IPS DF 4.7 (cell line): ENCODE data around the gene CSH2.

ENCODE experiments used
- DNase-seq: peaks from one replicate; pipeline ENCODE4 v3.0.0-alpha.2; 2013; ENCODE audit warnings: low spot score; ENCODE audit errors: extremely low read depth

CSH2 gene

DNA sequence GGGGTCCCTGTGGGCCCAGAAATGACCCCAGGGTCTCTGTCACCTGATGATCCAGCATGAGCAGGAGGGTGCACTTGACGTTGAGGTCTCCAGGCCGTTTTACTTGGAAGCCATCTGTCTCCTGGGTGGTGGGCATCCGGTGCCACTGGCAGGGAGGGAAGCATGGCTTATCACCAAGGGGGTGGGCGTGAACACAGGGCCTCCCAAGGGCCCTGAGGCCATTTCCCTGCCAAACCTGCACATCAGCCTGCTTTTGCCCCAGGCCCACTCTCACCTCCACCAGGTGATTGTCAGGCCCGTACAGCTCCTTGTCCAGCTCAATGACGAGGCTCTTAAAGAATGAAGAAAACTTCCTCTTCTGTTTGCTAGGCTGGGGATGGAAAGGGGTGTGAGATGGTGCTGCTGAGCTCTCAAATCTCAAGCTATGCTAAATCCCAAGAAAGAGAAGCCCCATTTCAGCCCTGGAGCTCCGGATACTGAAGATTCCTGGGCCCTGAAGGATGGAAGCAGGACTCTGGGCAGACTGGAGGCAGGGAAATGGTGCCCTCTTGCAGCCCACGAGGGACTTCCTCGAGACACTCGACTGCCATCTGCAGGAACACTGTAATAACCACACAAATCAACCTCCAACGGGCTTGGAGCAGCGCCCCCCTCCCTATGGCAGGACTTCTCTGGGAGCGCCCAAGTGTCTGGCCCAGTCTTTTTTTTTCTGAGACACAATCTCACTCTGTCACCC is 38.9 kb downstream of the CSH2 start:
- DNase-seq, result peak; percentile 71

DNA sequence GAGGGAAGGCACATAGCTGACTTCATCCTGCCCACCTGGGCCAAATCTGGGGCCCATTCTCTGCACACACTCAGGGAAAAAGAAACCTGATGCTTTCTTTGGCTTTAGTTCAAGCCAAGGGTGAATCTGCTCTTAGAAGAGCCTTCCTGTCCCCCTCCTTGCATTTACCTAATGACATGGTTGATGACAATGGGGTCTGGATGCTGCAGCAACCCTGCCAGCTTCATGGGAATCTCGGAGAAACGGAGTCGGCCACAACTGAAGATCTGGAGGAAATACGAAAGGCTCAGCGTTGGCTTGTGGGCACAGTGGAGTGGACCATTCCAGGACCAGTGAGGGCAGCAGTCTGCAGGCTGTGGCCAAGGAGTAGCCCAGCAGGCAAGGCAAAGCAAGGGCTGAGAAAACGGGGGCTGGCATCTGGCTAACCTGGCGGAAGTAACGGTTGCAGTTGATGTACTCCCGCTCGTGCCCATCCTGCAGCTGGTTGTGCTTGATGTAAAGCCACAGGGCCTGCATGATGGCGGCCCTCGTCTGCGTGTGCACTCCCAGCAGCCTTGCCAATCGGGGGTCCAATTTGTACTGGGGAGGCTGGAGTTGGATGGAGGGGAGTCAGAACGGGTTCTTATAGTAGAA is 39.6 kb downstream of the CSH2 start:
- no peak for DNase-seq

DNA sequence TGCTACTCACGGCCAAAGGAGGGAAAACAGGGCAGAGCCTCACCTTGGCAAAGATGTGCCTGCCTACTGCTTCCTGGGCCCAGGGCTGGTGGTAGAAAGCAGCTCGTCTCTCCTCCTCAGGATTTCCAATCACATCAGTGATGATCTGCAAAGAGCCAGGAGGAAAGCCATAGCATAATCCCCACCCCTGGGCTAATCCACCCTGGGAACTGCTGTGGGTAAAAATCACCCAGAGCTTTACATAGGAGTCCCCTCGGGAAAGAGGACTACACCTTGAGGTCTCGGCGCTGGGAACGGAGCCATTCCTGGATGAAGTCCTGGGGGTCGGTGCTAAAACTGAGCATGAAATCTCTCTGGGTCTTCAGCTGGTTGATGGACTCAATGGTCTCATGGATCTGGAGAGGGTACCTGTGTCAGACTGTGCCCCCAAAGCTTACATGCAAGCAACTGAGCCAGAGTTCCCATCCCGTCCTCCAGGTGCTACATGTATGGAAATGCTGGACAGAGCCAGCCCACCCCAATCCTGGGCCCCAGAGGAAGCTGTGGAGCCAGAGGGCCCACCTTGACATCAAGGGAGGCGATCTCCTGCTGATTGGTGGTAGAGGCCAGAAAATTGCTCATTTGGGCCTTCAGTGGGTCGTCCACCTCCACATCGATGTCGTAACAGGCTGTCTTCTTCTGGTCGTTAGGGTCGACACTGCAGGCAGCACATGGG is 40.3 kb downstream of the CSH2 start:
- DNase-seq, result no peak

DNA sequence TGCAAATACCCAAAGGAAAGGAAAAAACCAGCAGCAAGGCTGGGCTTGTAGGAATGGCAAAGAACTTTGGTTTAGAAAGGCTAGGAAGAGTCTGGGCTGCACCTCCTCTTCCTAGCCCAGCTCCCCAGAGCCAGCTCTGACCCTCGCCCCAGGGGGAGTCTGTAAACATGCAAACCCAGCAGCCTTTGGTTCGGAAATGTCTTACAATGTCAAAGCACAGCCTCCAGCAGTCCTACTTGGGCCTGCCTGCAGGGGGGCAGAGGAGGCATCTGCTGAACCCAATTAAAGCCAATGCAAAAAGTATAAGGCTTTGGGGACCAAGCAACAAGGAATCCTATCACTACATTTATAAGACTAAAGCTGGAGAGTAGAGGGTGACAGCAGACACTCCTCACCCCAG is 41.0 kb downstream of the CSH2 start:
- no peak for DNase-seq

DNA sequence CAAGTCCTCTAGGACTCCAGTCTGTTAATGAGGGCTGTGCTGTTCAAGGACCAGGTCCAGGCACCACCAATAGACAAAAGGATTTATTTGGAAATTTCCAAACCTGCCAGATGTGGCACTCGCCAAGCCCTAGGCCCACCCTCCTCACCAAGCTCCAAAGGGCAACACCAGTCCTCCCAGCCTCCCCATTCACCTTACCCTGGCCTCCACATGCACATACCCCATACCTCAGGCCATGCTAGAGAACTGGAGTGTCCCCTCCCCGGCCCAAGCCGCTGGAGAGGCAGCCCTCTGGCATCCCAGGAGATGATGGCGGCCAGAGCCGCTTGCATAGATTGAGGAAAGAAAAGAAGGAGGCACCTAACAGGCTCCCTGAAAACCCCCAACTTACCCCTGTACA is 41.5 kb downstream of the CSH2 start:
- DNase-seq, result no peak

DNA sequence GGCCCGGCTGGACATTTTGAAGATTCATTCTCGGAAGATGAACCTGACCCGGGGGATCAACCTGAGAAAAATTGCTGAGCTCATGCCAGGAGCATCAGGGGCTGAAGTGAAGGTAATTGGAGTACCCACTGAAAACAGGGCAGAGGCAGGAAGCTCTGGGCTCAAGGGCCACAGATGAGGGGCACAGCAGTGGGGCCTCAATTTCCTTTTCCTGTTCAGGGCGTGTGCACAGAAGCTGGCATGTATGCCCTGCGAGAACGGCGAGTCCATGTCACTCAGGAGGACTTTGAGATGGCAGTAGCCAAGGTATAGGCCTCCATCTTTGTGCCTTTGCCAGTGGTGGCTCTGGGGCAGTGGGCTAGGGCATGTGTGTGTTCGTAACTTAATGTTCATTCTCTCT is 42.0 kb downstream of the CSH2 start:
- no peak for DNase-seq

DNA sequence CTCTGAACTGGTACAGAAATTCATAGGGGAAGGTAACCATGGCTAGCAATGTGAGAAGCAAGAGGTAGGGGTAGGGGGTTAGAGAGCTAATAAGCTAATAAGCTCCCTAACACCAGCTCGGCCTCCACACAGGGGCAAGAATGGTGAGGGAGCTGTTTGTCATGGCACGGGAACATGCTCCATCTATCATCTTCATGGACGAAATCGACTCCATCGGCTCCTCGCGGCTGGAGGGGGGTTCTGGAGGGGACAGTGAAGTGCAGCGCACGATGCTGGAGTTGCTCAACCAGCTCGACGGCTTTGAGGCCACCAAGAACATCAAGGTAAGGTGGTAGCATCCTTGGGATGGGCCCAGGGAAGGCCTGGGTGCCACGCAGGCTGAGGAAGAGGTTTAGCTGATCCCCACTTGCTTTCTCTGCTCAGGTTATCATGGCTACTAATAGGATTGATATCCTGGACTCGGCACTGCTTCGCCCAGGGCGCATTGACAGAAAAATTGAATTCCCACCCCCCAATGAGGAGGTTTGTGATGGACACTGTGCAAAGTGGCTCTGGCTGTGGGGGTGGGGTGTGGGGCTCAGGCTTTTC is 42.5 kb downstream of the CSH2 start:
- DNase-seq, result no peak

DNA sequence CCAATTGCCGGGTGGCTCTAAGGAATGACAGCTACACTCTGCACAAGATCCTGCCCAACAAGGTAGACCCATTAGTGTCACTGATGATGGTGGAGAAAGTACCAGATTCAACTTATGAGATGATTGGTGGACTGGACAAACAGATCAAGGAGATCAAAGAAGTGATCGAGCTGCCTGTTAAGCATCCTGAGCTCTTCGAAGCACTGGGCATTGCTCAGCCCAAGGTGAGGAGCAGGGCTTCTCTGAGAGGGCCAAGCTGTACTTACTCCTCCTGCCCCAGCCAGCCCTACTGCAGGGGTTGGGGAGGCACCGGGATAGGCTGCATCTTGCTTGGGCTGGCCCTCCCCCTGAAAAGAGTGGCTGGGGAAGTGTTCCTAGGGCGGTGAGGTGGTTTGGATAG is 43.2 kb downstream of the CSH2 start:
- DNase-seq, result no peak

DNA sequence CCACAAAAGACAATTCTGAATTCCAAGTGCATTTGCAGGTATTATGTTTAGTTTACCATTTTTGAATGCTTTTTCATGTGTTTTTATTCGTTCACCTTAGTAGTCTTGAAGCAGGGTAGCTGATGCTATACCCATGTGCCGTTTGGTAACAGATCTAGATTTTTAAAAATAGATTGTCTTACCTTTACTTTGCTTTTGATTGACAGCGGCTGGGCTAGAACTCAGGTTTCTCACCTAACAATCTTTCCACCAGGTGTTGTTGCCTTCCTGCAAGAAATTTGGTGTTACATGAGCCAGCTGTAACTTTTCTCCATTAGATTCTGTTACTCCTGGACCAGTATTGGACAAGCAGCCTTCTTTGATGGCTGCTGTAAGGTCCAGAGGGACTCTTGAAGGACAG is 44.5 kb downstream of the CSH2 start:
- no peak for DNase-seq

DNA sequence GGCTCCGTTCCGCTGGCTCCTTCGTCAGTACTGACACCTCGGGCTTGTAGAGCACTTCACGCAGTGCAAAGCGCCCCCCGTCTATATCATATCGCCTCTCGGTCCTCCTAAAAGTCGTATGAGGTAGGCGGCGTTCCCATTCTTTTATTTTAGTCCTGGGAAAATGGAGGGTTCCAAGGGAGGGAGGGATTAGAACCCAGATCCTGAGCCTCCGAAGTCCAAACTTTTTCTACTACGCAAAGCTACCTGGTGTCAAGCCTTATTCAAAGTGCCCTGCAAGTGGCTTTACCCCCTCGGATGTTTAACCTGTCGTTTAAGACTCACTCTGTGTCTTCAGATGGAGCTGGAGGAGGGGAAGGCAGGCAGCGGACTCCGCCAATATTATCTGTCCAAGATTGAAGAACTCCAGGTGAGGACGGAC is 45.7 kb downstream of the CSH2 start:
- no peak for DNase-seq

DNA sequence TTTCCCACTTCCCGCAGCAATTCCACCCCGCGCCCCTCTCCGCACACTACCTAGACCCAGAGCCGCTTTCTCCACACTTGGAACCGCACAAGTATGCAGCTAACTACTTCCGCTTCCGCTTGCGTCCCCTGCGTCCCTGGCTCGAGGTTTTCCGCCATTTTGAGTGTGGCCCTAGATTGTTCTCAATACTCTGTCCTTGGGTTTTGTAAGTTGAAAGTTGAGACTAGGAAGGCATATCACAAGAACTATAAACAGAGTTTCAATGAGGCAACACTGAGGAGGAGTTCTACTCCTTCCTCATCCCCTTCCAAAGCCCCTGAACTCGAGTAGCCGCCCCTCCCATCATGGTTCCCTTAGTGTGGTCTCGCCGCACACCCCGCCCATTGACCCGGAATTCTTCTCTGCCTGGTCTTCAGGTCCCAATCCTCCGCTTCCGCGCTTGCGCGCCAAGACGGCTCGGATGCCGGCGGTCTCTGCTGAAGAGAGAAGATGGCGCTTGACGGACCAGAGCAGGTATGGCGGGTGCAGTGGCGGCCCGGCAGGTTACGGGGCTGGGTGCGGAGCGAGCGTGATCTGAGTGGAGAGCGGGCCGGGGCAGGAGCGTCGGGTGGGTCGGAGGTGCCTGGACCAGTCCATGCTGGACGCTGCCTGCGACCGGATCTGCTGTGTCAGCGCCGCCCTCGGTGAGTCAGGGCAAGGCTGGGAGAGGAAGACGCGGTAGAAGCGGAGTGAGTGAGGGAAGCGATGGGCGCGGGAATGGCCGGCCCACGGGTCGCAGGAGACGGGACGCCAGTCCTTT is 46.3 kb downstream of the CSH2 start, which contains the start of the genes FTSJ3 and PSMC5:
Gene FTSJ3 (minus strand): TSS at position 662 of the 799 bp plus-strand sequence. CDS start 761 bp downstream, outside the sequence.
Gene PSMC5 (plus strand): TSS at position 430 of the 799 bp plus-strand sequence. CDS start 60 bp downstream, at position 490.
- peak; percentile 83 for DNase-seq

DNA sequence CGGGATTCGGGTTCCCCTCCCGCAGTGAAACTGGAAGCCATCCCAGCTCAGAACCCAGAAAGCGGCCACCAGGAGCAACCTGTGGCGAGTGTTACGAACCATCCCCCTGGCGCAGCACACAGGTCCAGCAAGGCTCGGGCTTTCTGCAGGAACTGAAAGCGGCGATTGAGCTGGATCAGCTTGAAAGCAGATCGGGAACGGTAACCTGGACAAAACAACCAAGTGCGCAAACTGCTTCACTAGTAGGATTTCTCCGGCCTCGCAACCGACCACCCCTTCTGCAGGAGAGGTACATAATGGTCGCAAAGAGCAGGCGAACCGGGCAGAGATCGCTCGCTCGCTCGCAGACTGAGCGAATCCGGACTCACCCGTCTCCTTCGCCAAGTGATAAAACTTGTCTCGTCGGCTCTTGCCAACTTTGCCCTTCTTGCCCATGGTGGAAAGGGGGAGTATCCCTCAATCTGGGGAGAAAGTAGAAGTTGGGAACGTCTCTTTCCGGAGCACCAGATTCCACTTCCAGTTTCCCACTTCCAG is 46.9 kb downstream of the CSH2 start:
- DNase-seq, result no peak

DNA sequence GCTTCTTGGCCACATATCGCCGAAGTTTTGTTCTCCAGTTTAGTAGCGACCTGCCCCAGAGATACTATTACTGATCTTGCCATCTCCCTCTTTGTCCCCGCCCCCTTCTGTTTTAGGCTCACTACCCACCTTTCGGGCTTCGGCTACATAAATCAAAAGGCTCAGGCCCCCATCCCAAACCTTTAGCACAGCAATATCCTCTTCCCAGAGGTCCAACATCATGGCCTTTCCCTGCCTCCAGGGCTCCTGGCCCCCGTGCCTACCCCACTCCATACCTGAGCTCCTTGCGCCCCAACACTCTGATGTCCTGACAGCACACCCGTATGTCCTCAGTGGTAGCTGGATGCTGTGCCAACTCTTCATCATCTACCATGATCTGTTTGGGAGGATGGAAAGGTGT is 49.1 kb downstream of the CSH2 start:
- DNase-seq, result no peak

DNA sequence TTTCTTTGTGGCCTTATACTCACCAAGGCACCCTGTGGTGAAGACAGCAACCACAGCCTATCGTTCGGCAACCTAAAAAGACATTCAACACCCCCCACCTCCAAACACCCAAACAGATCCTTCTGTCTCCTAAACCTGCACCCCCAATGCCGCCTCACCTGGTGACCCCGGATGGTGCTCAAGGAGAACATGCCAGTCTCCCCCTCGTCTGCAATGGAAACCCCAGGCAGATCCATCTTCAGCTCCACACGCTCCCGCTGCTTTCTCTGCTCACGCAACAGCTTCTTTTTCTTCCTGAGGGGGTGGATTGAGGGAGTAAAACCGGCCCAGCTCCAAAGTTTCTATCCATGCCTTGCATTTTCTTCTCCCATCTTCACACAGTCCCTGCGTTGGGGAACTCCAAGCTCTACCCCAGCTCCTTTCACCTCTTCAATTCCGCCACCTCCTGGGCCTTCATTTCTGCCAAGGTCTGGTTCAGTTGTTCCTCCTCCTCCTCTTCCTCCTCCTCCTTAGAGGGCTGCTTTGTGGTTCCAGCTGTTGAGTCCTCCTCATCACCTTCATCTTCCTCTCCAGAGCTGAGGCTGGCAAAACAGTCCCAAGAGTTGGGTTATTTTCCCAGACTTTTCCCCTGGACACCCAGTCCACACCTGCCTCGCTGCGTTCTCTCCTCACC is 49.7 kb downstream of the CSH2 start:
- DNase-seq, result no peak

DNA sequence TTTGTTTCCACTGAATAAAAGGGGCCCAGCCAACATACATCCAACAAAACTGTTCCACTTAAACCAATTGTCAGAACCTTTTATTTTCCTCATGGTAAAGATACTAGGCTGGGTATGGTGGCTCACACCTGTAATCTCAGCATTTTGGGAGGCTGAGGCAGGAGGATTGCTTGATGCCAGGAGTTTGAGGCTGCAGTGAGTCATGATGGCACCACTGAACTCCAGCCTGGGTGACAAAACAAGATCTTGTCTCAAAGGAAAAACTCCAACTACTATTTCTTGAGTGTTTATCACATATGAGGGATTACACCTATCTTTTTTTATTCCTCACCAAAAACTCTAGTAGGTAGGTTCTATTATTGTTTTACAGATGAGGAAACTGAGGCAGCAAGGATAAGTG is 50.9 kb downstream of the CSH2 start:
- no peak for DNase-seq
